Liver (tissue), 9 donors: Measurements from ENCODE around the gene UXS1. TPM values are rescaled to one million over a fixed set of nuclear protein-coding genes. Genes with fewer than 3 reads are reported as not detected.
"Not testable (repeated sequence)": the region's sequence is repeated elsewhere in the genome, so short reads cannot be mapped to it uniquely, and the experiment has no call there.

ENCODE experiments used
- DNase-seq: peaks from one replicate; pipeline ENCODE4 v3.0.0-alpha.2; 2017; ENCODE audit warnings: low spot score
- H3K27ac ChIP-seq, 2 donors: one replicate each; pipeline ENCODE4 v1.7.0; 2013; ENCODE audit warnings: inconsistent platforms in 2 of 2, low read length in 2 of 2, control low read depth in 1 of 2, low read depth in 1 of 2, mild to moderate bottlenecking in 1 of 2
- H3K27me3 ChIP-seq, 4 donors: one replicate each; pipeline versions ENCODE4 v1.6.1 to v1.7.0; 2013; ENCODE audit warnings: low read length in 3 of 4, inconsistent platforms in 1 of 4, mild to moderate bottlenecking in 1 of 4, moderate library complexity in 1 of 4; ENCODE audit not compliant: control insufficient read depth in 4 of 4, insufficient read depth in 4 of 4
- H3K36me3 ChIP-seq, 4 donors: one replicate each; pipeline versions ENCODE4 v1.6.1 to v1.7.0; 2013; ENCODE audit warnings: low read length in 3 of 4, mild to moderate bottlenecking in 3 of 4, low read depth in 1 of 4, moderate library complexity in 1 of 4; ENCODE audit not compliant: control insufficient read depth in 4 of 4, insufficient read depth in 3 of 4
- H3K4me1 ChIP-seq, 4 donors: one replicate each; pipeline versions ENCODE4 v1.6.1 to v1.7.0; 2013; ENCODE audit warnings: low read length in 3 of 4, mild to moderate bottlenecking in 3 of 4, moderate library complexity in 1 of 4; ENCODE audit not compliant: control insufficient read depth in 4 of 4, insufficient read depth in 4 of 4
- H3K4me3 ChIP-seq, 3 donors: one replicate each; pipeline versions ENCODE4 v1.6.1 to v1.7.0; 2013; ENCODE audit warnings: low read length in 3 of 3, control low read depth in 1 of 3, low read depth in 1 of 3, mild to moderate bottlenecking in 1 of 3
- H3K9ac ChIP-seq, 2 donors: one replicate each; pipeline ENCODE4 v1.7.0; 2013; ENCODE audit warnings: low read length in 2 of 2, mild to moderate bottlenecking in 2 of 2, moderate library complexity in 2 of 2, control low read depth in 1 of 2, low read depth in 1 of 2
- H3K9me3 ChIP-seq, 4 donors: one replicate each; pipeline versions ENCODE4 v1.6.1 to v1.7.0; 2013; ENCODE audit warnings: low read length in 3 of 4; ENCODE audit not compliant: control insufficient read depth in 4 of 4
- EGR1 ChIP-seq, 2 donors: IDR thresholded peaks; 2 replicates each; pipeline ENCODE4 v1.6.1; 2016 to 2018; ENCODE audit warnings: antibody characterized with exemption in 2 of 2, low read depth in 2 of 2
- FOXA1 ChIP-seq: IDR thresholded peaks from 2 replicates; pipeline ENCODE4 v1.6.1; 2016; ENCODE audit warnings: antibody characterized with exemption
- FOXA2 ChIP-seq: IDR thresholded peaks from 2 replicates; pipeline ENCODE4 v1.6.1; 2016; ENCODE audit warnings: antibody characterized with exemption
- GABPA ChIP-seq, 2 donors: IDR thresholded peaks in 1 of 2; conservative IDR thresholded peaks in 1 of 2; 2 replicates each; pipeline ENCODE4 v1.6.1; 2016; ENCODE audit warnings: antibody characterized with exemption in 2 of 2, mild to moderate bottlenecking in 1 of 2, moderate library complexity in 1 of 2
- HNF4A ChIP-seq, 2 donors: conservative IDR thresholded peaks; 2 replicates each; pipeline ENCODE4 v1.6.1; 2016; ENCODE audit warnings: antibody characterized with exemption in 2 of 2, mild to moderate bottlenecking in 2 of 2
- HNF4G ChIP-seq: IDR thresholded peaks from 2 replicates; pipeline ENCODE4 v1.6.1; 2016; ENCODE audit warnings: antibody characterized with exemption
- JUND ChIP-seq, 2 donors: IDR thresholded peaks; 2 replicates each; pipeline ENCODE4 v1.6.1; 2016; ENCODE audit warnings: antibody characterized with exemption in 2 of 2
- NR2F2 ChIP-seq: IDR thresholded peaks from 2 replicates; pipeline ENCODE4 v1.6.1; 2016; ENCODE audit warnings: antibody characterized with exemption
- RAD21 ChIP-seq, 2 donors: IDR thresholded peaks; 2 replicates each; pipeline ENCODE4 v1.6.1; 2016; ENCODE audit warnings: antibody characterized with exemption in 2 of 2, mild to moderate bottlenecking in 2 of 2
- REST ChIP-seq: IDR thresholded peaks from 2 replicates; pipeline ENCODE4 v1.6.1; 2016; ENCODE audit warnings: antibody characterized with exemption, mild to moderate bottlenecking
- RXRA ChIP-seq, 2 donors: IDR thresholded peaks; 2 replicates each; pipeline ENCODE4 v1.6.1; 2017 to 2018; ENCODE audit warnings: antibody characterized with exemption in 2 of 2, mild to moderate bottlenecking in 1 of 2
- SP1 ChIP-seq: IDR thresholded peaks from 2 replicates; pipeline ENCODE4 v1.6.1; 2018; ENCODE audit warnings: antibody characterized with exemption, mild to moderate bottlenecking
- TAF1 ChIP-seq: conservative IDR thresholded peaks from 2 replicates; pipeline ENCODE4 v1.6.1; 2016; ENCODE audit warnings: antibody characterized with exemption, mild to moderate bottlenecking
- YY1 ChIP-seq: IDR thresholded peaks from 2 replicates; pipeline ENCODE4 v1.6.1; 2016; ENCODE audit warnings: antibody characterized with exemption, mild to moderate bottlenecking
- WGBS: extraction: QIAGEN DNeasy Blood & Tissue Kit; methylation state at CpG from one replicate; pipeline ENCODE4 v1.1.7; 2013; 5-methylcytosine and 5-hydroxymethylcytosine counted together
- polyA plus RNA-seq, 2 donors: library from polyadenylated mRNA; stranded (reverse) in 1 of 2; unstranded in 1 of 2; fragments of 200-250 nt in 1 of 2; fragments of >200 nt in 1 of 2; fragmentation: Nextera tagmentation in 1 of 2; extraction: Ambion mirVana in 1 of 2; gene quantifications; one replicate each; pipeline versions ENCODE4 v1.2.1 to v1.2.3, GENCODE V29; 2013 to 2015
- total RNA-seq, 2 donors: library from RNA; depleted of rRNA; stranded (reverse); fragments of >200 nt; gene quantifications; one replicate each; pipeline ENCODE4 v1.2.3, GENCODE V29; 2014
- TF ChIP-seq, protein P1 (sequence below): IDR thresholded peaks from 2 replicates; pipeline ENCODE4 v1.6.1; 2016; ENCODE audit warnings: antibody characterized with exemption
- TF ChIP-seq, protein P2 (sequence below): fragments of 150-350 bp; IDR thresholded peaks from 2 replicates; pipeline ENCODE4 v1.5.1; 2017; ENCODE audit warnings: improper control_type of control experiment, low read depth, low read length; ENCODE audit not compliant: missing input control
- TF ChIP-seq, protein P3 (sequence below): IDR thresholded peaks from 2 replicates; pipeline ENCODE4 v1.6.1; 2016; ENCODE audit warnings: antibody characterized with exemption
- TF ChIP-seq, protein P4 (sequence below): IDR thresholded peaks from 2 replicates; pipeline ENCODE4 v1.6.1; 2016; ENCODE audit warnings: antibody characterized with exemption
- donor health status: healthy.
- donor health status: healthy.
- donor health status: healthy.
- donor health status: healthy.
- donor health status: healthy.

The UXS1 gene
- total RNA-seq: 10 to 100 TPM in 1 of 2 donors, 1 to 10 TPM in 1; 9.4 to 19.9 TPM
- polyA plus RNA-seq: 10 to 100 TPM in 1 of 2 donors, 1 to 10 TPM in 1; 8.8 to 10.6 TPM

GRCh38 chr2:106193977-106194778 is at the start of gene UXS1:
Gene UXS1 (minus strand): TSS chr2:106194301. CDS start chr2:106194241, 60 bp downstream.
- no peaks in the 10 kb centered on the region for H3K27me3 ChIP-seq
- peak within 1 kb of the TSS; percentile 59 to 90 for H3K9ac ChIP-seq
- peak within 1 kb of the TSS; percentile 66 to 80 for H3K27ac ChIP-seq
- under 1% methylated on average over 93 of the region's 93 CpGs for WGBS
- no peaks in the 10 kb centered on the region for H3K9me3 ChIP-seq
- no peaks in the 10 kb centered on the region for H3K36me3 ChIP-seq
- TF ChIP-seq HNF4A (conservative IDR thresholded peaks at IDR 0.05): peak in 1 of 2 donors; percentile 43
- TF ChIP-seq FOXA1: no peak
- TF ChIP-seq YY1: peak; percentile 58
- no peak for TF ChIP-seq REST
- no peak for TF ChIP-seq TAF1
- TF ChIP-seq RAD21 (IDR thresholded peaks at IDR 0.05): peak; percentile 11 to 33
- TF ChIP-seq FOXA2: no peak
- no peak for TF ChIP-seq GABPA (IDR thresholded peaks at IDR 0.05 in 1 of 2, conservative IDR thresholded peaks at IDR 0.05 in 1 of 2)
- TF ChIP-seq, protein P1, sequence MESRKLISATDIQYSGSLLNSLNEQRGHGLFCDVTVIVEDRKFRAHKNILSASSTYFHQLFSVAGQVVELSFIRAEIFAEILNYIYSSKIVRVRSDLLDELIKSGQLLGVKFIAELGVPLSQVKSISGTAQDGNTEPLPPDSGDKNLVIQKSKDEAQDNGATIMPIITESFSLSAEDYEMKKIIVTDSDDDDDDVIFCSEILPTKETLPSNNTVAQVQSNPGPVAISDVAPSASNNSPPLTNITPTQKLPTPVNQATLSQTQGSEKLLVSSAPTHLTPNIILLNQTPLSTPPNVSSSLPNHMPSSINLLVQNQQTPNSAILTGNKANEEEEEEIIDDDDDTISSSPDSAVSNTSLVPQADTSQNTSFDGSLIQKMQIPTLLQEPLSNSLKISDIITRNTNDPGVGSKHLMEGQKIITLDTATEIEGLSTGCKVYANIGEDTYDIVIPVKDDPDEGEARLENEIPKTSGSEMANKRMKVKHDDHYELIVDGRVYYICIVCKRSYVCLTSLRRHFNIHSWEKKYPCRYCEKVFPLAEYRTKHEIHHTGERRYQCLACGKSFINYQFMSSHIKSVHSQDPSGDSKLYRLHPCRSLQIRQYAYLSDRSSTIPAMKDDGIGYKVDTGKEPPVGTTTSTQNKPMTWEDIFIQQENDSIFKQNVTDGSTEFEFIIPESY: no peak
- peak; percentile 85 to 88 for TF ChIP-seq EGR1 (IDR thresholded peaks at IDR 0.05; ENCODE audit: low read depth in 2 of 2)
- TF ChIP-seq RXRA (IDR thresholded peaks at IDR 0.05): peak; percentile 7 to 22
- TF ChIP-seq JUND (IDR thresholded peaks at IDR 0.05): no peak
- TF ChIP-seq, protein P2, sequence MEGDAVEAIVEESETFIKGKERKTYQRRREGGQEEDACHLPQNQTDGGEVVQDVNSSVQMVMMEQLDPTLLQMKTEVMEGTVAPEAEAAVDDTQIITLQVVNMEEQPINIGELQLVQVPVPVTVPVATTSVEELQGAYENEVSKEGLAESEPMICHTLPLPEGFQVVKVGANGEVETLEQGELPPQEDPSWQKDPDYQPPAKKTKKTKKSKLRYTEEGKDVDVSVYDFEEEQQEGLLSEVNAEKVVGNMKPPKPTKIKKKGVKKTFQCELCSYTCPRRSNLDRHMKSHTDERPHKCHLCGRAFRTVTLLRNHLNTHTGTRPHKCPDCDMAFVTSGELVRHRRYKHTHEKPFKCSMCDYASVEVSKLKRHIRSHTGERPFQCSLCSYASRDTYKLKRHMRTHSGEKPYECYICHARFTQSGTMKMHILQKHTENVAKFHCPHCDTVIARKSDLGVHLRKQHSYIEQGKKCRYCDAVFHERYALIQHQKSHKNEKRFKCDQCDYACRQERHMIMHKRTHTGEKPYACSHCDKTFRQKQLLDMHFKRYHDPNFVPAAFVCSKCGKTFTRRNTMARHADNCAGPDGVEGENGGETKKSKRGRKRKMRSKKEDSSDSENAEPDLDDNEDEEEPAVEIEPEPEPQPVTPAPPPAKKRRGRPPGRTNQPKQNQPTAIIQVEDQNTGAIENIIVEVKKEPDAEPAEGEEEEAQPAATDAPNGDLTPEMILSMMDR: no peak
- TF ChIP-seq SP1: peak; percentile 42
- TF ChIP-seq NR2F2: no peak
- TF ChIP-seq, protein P3, sequence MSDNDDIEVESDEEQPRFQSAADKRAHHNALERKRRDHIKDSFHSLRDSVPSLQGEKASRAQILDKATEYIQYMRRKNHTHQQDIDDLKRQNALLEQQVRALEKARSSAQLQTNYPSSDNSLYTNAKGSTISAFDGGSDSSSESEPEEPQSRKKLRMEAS: peak; percentile 45
- TF ChIP-seq HNF4G: no peak
- TF ChIP-seq, protein P4, sequence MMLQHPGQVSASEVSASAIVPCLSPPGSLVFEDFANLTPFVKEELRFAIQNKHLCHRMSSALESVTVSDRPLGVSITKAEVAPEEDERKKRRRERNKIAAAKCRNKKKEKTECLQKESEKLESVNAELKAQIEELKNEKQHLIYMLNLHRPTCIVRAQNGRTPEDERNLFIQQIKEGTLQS: no peak
- peaks cover 0 to 13% (median 9%) of the 10 kb centered on the region in 4 donors for H3K4me1 ChIP-seq
- peak; percentile 98 for DNase-seq
- peak within 1 kb of the TSS; percentile 79 to 91 (median 90) for H3K4me3 ChIP-seq

DNA sequence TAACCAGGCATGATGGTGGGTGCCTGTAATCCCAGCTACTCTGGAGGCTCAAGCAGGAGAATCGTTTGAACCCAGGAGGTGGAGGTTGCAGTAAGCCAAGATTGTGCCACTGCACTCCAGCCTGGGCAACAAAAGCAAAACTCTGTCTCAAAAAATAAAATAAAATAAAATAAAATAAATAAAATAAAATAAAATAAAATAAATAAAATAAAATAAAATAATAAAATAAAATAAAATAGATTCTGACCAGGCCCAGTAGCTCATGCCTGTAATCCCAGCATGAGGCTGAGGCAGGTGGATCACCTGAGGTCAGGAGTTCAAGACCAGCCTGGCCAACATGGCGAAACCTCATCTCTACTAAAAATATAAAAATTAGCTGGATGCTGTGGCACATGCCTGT is 45.4 kb upstream of the UXS1 start:
- H3K27me3 ChIP-seq, H3K4me1 ChIP-seq, DNase-seq, H3K9ac ChIP-seq, H3K4me3 ChIP-seq, H3K36me3 ChIP-seq, H3K27ac ChIP-seq, H3K9me3 ChIP-seq: not testable (repeated sequence)
- 95% methylated on average over 2 of the region's 2 CpGs for WGBS

GRCh38 chr2:106235392-106235791 is 41.3 kb upstream of the UXS1 start:
- WGBS: 86% methylated on average over 4 of the region's 4 CpGs

More at GRCh38 chr2:106235392-106235791, 41.3 kb upstream of the UXS1 start:
- not testable (repeated sequence) for H3K9ac ChIP-seq, H3K36me3 ChIP-seq, H3K4me1 ChIP-seq, H3K27me3 ChIP-seq, H3K27ac ChIP-seq, H3K4me3 ChIP-seq, DNase-seq, H3K9me3 ChIP-seq
